ENCODE results near the gene FANCC.

Gene FANCC

DNA sequence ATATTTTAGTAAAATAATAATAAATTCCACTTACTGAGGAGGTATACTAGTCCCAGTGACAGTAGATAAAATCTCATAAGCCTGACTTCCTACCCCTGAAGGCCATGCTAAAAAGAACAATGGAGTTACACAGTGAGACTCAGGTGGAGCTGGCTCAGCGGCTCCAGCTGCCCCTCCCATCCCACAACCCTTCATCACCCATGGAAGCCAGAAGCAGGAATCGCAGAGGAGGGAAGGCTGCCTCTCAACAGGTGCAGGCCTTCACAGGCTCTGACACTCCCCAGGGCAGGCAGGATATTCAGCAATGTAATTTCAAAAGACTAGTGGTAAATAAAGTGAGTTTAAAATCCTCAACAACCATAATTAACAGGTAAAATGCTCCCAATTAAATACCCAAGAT lies 67.5 kb downstream of the FANCC start:
- DNase-seq (ENCODE audit: low spot score): no peak
- TF ChIP-seq, protein P1, sequence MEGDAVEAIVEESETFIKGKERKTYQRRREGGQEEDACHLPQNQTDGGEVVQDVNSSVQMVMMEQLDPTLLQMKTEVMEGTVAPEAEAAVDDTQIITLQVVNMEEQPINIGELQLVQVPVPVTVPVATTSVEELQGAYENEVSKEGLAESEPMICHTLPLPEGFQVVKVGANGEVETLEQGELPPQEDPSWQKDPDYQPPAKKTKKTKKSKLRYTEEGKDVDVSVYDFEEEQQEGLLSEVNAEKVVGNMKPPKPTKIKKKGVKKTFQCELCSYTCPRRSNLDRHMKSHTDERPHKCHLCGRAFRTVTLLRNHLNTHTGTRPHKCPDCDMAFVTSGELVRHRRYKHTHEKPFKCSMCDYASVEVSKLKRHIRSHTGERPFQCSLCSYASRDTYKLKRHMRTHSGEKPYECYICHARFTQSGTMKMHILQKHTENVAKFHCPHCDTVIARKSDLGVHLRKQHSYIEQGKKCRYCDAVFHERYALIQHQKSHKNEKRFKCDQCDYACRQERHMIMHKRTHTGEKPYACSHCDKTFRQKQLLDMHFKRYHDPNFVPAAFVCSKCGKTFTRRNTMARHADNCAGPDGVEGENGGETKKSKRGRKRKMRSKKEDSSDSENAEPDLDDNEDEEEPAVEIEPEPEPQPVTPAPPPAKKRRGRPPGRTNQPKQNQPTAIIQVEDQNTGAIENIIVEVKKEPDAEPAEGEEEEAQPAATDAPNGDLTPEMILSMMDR (IDR thresholded peaks at IDR 0.05; ENCODE audit: borderline replicate concordance, control extremely low read depth, extremely low read depth, insufficient read depth, missing control alignments): no peak
- in situ Hi-C loops (cut with MboI; ENCODE audit: low sequenced_read_pairs, unreplicated experiment): no loop called here

DNA sequence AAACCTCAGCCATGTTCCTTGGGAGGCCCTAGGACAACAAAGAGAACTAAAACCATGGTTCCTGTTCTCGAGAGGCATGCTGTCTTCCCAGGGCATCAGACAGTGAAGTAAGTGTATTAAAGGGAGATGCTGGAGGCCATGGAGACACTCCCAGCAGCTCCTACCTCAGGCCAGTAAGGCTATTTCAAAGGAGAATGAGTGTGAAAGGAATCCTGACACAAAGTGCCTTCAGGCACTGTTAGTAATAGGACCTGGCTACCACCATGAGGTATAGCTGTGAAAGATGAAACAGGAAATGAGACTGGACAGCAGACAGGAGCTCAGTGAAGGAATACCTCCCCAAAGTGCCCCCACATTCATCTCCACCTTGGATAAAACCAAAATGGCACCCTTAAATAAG lies 71.0 kb downstream of the FANCC start:
- TF ChIP-seq, protein P1 (IDR thresholded peaks at IDR 0.05; ENCODE audit: borderline replicate concordance, control extremely low read depth, extremely low read depth, insufficient read depth, missing control alignments): no peak
- no peak for DNase-seq (ENCODE audit: low spot score)
- in situ Hi-C loops (cut with MboI; ENCODE audit: low sequenced_read_pairs, unreplicated experiment): no loop called here

DNA sequence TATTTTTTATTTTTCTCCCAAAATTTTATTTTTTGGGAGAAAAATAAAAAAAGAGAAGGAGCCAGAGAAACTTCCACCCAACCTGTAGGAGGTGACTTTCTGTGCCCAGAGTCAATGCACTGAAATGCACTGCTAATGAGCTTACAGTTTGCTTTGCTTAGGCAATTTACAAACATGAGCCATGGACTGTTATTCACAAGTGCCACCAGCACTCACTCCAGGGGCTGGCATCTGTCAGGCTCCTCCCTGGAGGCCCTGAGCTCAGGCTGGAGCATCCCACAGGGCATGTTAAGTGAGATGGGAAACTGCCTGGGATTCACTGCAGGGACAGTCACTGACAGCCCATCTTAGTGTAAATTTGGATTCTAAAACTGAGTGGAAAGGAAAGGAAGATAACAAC lies 74.9 kb downstream of the FANCC start:
- in situ Hi-C loops (cut with MboI; ENCODE audit: low sequenced_read_pairs, unreplicated experiment): no loop called here
- no peak for DNase-seq (ENCODE audit: low spot score)
- TF ChIP-seq, protein P1 (IDR thresholded peaks at IDR 0.05; ENCODE audit: borderline replicate concordance, control extremely low read depth, extremely low read depth, insufficient read depth, missing control alignments): no peak

DNA sequence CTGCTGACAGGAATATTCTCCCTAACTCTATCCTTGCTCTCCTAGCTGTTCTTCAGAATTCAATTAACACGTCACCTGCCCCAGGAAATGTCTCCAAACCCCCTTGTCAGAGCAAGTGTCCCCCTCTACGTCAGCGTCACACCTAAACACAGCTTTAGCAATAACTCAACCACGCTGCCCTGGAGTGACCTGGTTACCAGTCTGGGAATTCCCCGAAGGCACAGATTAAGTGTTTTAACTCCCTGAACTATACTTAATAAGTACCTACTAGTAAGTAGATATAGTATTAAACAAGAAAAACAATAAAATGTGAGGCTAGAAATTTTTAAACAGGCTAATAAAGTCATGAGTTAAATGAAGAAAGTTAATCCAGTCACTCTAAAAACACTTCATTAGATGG lies 78.4 kb downstream of the FANCC start:
- TF ChIP-seq, protein P1 (IDR thresholded peaks at IDR 0.05; ENCODE audit: borderline replicate concordance, control extremely low read depth, extremely low read depth, insufficient read depth, missing control alignments): no peak
- in situ Hi-C loops (cut with MboI; ENCODE audit: low sequenced_read_pairs, unreplicated experiment): no loop called here
- DNase-seq (ENCODE audit: low spot score): no peak

DNA sequence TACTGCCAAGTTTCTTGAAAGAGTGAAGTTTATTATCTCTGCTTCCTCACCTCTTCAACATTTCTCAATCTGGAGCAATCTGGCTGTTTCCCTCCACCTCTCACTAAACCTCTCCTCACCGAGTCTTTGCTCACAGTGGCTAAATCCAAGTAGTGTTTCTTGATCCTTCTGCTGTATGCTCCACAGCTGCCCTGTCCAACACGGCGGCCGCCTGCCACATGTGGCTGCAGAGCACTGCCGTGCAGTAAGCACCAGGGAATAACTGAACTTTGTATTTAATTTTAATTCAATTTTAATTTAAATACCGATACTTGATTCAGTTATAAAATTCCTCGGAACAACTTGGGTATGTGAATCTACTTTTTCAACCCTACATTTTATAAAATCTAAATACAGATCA lies 80.2 kb downstream of the FANCC start:
- in situ Hi-C loops (cut with MboI; ENCODE audit: low sequenced_read_pairs, unreplicated experiment): no loop called here

DNA sequence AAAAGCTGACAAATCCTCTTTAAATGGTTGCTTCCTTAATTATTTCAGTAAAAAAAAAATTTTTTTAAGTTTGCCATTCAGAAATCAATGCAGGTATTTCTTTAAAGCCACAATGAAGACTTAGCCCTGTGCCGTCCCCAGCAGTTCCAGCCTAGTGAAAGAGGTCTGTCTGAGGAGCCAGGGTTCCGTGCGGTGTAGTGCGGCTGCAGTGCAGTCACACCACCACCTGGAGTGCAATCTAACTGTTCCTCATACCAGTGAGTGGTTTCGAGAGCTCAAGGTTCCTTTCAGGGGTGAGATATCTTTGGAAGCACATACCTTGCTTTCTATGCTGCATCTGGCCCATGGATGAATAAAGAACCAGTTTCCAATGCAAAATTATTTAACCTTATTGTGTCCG lies 87.5 kb downstream of the FANCC start:
- in situ Hi-C loops (cut with MboI; ENCODE audit: low sequenced_read_pairs, unreplicated experiment): no loop called here
- TF ChIP-seq, protein P1 (IDR thresholded peaks at IDR 0.05; ENCODE audit: borderline replicate concordance, control extremely low read depth, extremely low read depth, insufficient read depth, missing control alignments): no peak
- no peak for DNase-seq (ENCODE audit: low spot score)

More for the DNA sequence above, 80.2 kb downstream of the FANCC start:
- DNase-seq (ENCODE audit: low spot score): no peak
- TF ChIP-seq, protein P1 (IDR thresholded peaks at IDR 0.05; ENCODE audit: borderline replicate concordance, control extremely low read depth, extremely low read depth, insufficient read depth, missing control alignments): no peak
